Duodenal mucosa (tissue), 2 donors: ENCODE measurements around the gene JAG1.

Source experiments
- H3K27ac ChIP-seq: one replicate; pipeline ENCODE4 v1.7.0; 2013; ENCODE audit warnings: low read depth, low read length
- H3K27me3 ChIP-seq, 2 donors: one replicate each; pipeline ENCODE4 v1.7.0; 2013; ENCODE audit warnings: low read length in 2 of 2, control low read depth in 1 of 2; ENCODE audit not compliant: insufficient read depth in 2 of 2, control insufficient read depth in 1 of 2
- H3K36me3 ChIP-seq, 2 donors: one replicate each; pipeline ENCODE4 v1.7.0; 2013; ENCODE audit warnings: low read length in 2 of 2, control low read depth in 1 of 2; ENCODE audit not compliant: insufficient read depth in 2 of 2, control insufficient read depth in 1 of 2
- H3K4me1 ChIP-seq, 2 donors: one replicate each; pipeline ENCODE4 v1.7.0; 2013; ENCODE audit warnings: low read length in 2 of 2, control low read depth in 1 of 2; ENCODE audit not compliant: insufficient read depth in 2 of 2, control insufficient read depth in 1 of 2
- H3K4me3 ChIP-seq, 2 donors: one replicate each; pipeline ENCODE4 v1.7.0; 2013; ENCODE audit warnings: low read length in 2 of 2, low read depth in 1 of 2
- H3K9ac ChIP-seq, 2 donors: one replicate each; pipeline ENCODE4 v1.7.0; 2013; ENCODE audit warnings: low read length in 2 of 2, low read depth in 1 of 2
- H3K9me3 ChIP-seq, 2 donors: one replicate each; pipeline ENCODE4 v1.7.0; 2013; ENCODE audit warnings: low read length in 2 of 2, control low read depth in 1 of 2; ENCODE audit not compliant: control insufficient read depth in 1 of 2

Gene JAG1

DNA sequence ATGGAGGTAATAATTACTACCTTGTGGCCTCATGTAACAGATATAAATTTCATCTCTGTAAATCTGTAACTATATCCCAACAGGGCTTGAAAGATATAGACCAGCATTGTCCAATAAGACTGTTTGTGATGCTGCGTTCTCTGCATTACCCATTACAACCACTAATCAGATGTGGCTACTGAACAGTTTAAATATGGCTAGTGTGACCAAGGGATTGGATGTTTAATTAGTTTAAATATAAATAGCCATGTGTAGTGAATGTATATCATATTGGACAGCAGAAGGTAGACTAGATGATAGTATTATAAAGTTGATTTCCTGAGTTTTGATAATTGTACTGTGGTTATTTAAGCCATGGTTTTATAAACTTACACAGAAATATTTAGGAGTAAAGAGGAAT, 27.8 kb upstream of the JAG1 start:
- Histone ChIP-seq H3K36me3 (no peaks in the 10 kb centered on the region), H3K9ac (no peak overlapping the region), H3K4me1 (peaks cover 12 to 18% of the 10 kb centered on the region in 2 donors), H3K27ac (no peak overlapping the region), H3K4me3 (no peak overlapping the region), H3K9me3 (no peaks in the 10 kb centered on the region), H3K27me3 (no peaks in the 10 kb centered on the region)

DNA sequence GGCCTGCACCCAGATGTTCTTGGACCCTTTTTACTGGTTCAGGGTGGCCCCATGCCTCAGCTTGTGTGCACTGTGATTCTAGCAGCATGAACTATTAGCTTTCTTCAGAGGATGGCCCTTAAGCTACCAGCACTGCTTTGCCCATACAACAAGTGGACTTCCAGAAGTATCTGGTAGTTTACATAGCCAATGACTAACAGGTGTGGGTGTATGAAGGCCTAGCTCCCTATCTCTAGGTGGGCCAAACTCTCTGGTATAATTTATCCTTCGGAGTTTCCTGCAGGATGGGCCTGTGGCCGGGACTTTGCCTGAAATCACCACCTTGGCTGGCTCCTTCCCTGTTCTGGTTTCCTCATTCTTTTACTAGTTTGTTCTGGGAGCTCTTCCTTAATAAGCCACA, 26.1 kb upstream of the JAG1 start:
- no peak overlapping the region for H3K9ac ChIP-seq
- no peak overlapping the region for H3K4me3 ChIP-seq
- H3K36me3 ChIP-seq = no peaks in the 10 kb centered on the region
- peak overlapping the region; percentile 45 for H3K27ac ChIP-seq
- H3K9me3 ChIP-seq = no peaks in the 10 kb centered on the region
- peaks cover 12 to 18% of the 10 kb centered on the region in 2 donors for H3K4me1 ChIP-seq
- H3K27me3 ChIP-seq = no peaks in the 10 kb centered on the region

DNA sequence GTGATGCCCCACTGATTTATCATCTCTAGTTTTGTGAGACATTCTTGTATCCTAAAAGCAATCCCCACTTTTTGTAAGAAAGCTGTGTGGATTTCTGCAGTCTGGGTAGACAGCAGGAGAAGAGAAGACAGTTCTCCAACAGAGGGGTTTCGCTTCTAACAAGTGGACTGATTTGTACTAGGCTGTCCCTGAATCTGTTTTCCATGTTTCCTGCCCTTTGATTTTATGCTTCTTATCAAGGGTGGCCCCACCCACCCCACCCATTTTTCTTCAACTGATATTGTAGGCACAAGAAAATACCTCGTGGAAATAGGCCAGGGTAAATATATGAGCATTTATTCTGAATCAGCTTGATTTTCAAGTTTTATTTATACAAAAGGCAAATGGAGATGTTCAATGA, 25.7 kb upstream of the JAG1 start:
- no peaks in the 10 kb centered on the region for H3K27me3 ChIP-seq
- no peak overlapping the region for H3K27ac ChIP-seq
- H3K4me1 ChIP-seq = peaks cover 12 to 18% of the 10 kb centered on the region in 2 donors
- no peaks in the 10 kb centered on the region for H3K36me3 ChIP-seq
- H3K9me3 ChIP-seq = no peaks in the 10 kb centered on the region
- H3K9ac ChIP-seq = no peak overlapping the region
- no peak overlapping the region for H3K4me3 ChIP-seq

DNA sequence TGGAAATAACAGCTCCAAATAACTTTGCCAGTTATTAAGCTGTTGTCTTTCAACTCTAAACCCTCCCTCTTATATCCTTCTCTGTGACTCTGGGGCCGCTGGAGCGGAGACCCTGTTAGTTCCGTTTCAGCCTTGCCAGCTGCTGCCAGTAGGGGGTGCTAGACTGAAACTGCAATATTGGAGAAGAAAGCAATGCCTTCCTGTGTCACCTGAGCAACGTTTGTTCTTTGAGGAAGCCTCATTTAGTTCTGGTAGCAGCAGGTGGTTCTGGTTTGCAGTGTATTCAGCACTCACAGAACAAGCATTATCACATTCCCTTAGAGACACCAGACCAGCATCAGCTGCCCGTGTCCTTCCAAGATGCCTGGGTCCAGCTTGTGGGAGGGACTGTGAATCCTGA, 22.9 kb upstream of the JAG1 start:
- H3K9me3 ChIP-seq = no peaks in the 10 kb centered on the region
- no peaks in the 10 kb centered on the region for H3K27me3 ChIP-seq
- H3K27ac ChIP-seq = no peak overlapping the region
- peaks cover 12 to 18% of the 10 kb centered on the region in 2 donors for H3K4me1 ChIP-seq
- H3K9ac ChIP-seq = no peak overlapping the region
- no peak overlapping the region for H3K4me3 ChIP-seq
- H3K36me3 ChIP-seq = no peaks in the 10 kb centered on the region

DNA sequence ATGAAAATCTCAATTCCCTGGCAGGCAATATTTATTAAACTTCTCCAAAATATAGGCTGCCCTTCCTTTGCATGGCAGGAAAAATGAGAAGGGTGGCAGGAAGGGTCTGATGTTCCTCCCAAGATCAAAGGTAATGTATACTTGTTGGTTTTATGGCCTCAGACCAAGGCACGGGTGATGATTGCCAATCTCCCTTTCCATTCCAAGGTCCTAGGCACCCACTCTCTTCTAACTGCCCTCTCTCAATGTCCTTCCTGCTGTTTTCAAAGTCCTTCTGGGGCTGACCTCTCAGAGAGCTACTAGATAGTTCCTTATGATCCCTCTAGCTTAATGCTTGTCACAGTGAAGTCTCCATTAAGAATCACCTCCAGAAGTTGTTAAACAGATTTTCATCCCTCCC, 15.6 kb upstream of the JAG1 start:
- H3K4me3 ChIP-seq = no peak overlapping the region
- H3K9ac ChIP-seq = no peak overlapping the region
- no peaks in the 10 kb centered on the region for H3K27me3 ChIP-seq
- H3K36me3 ChIP-seq = no peaks in the 10 kb centered on the region
- H3K9me3 ChIP-seq = no peaks in the 10 kb centered on the region
- peaks cover 0 to 14% of the 10 kb centered on the region in 2 donors for H3K4me1 ChIP-seq
- no peak overlapping the region for H3K27ac ChIP-seq

DNA sequence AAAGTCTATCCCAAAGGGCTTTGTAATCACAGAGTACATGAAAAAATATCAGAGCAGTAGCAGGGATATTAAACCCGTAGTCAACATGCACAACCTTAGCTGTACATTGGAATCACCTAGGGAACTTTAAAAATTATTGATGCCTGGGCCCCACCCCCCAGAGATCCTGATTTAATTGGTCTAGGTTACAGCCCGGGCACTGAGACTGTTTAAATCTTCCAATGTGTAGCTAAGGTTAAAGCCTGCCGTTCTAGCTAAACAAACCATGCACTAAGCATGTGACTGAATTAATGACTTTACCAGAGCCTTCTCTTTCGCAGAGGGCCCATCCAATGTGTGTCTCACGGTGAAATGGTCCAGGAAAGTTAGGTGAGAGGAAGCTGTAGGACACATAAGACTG, 14.1 kb upstream of the JAG1 start:
- Histone ChIP-seq H3K27me3 (no peaks in the 10 kb centered on the region), H3K9me3 (no peaks in the 10 kb centered on the region), H3K9ac (no peak overlapping the region), H3K27ac (no peak overlapping the region), H3K36me3 (no peaks in the 10 kb centered on the region), H3K4me1 (peaks cover 0 to 14% of the 10 kb centered on the region in 2 donors), H3K4me3 (no peak overlapping the region)

DNA sequence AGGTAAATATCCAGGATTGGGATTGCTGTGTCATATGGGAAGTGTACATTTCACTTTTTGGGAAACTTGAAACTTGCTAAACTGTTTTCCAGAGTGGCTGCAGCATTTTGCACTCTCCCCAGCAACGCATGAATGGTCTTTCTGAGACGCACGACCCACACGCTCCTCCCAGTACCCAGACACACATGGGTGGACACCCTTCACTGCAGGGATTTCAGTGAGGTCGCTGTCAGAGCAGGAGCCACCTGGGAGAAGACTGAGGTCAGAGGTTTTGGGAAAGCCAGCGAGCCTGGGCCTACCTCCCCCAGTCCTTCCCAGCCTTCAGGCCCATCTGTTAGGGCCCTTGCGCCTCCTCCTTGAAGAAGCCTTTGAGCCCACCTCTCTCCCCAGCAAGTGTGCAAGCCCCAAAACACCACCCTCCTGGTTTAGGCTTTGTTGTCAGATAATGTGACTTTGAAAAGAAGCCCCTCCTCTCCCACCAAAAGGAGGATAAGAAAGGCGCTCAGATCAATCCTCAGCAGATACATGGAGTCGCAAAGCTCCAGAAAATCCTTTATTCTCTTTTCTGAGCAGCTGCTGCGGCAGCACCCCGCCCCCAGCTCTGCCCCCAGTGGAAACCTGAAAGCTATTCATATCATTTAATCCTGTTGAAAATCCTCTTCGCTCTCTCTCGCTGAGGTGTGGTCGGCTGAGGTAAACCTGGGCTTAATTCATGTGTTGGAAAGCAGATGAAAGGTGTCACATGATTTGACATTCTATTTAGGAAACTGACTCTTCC, 12.7 kb upstream of the JAG1 start:
- H3K27ac ChIP-seq = no peak overlapping the region
- no peaks in the 10 kb centered on the region for H3K27me3 ChIP-seq
- no peaks in the 10 kb centered on the region for H3K36me3 ChIP-seq
- H3K4me3 ChIP-seq = no peak overlapping the region
- no peak overlapping the region for H3K9ac ChIP-seq
- H3K4me1 ChIP-seq = peaks cover 0 to 14% of the 10 kb centered on the region in 2 donors
- H3K9me3 ChIP-seq = no peaks in the 10 kb centered on the region

DNA sequence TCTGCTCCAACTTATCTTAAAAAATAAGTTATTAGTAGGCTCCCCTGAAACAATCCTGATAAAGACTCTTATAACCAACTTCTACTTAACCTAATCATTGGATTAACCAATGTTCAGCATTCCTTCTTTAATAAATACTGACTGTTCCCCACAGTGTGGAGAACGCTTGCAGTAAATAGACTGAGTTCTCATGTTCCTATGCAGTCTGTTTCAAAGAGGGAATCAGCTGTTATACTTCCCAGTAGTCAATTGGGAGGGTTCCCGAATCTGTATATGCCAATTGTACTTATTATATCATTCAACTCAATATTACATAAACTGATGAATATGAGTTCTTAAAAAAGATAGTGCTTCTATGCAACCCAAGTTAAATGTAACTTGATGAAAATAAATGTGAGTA, 9.7 kb upstream of the JAG1 start:
- no peak overlapping the region for H3K9ac ChIP-seq
- no peaks in the 10 kb centered on the region for H3K27me3 ChIP-seq
- no peaks in the 10 kb centered on the region for H3K9me3 ChIP-seq
- no peaks in the 10 kb centered on the region for H3K4me1 ChIP-seq
- no peak overlapping the region for H3K4me3 ChIP-seq
- no peaks in the 10 kb centered on the region for H3K36me3 ChIP-seq
- no peak overlapping the region for H3K27ac ChIP-seq

DNA sequence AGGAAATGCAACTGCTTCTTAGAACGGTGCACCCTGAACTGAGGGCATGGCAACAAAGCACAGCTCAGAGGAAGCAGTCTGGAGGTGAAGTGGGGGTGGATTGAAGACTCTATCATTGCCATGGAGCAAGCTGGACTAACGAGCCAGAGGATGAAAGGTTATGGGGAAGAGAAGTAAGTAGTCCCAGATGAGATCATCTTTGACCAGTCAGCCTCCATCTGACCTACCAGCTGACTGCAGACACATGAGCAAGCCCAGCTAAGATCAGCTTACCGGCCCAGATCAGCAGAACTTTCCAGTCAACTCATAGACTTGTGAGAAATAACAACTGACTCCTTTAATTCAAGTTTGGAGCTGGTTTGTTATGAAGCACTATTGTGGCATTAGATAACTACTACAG, 9.1 kb upstream of the JAG1 start:
- Histone ChIP-seq H3K9me3 (no peaks in the 10 kb centered on the region), H3K27ac (no peak overlapping the region), H3K9ac (no peak overlapping the region), H3K4me3 (no peak overlapping the region), H3K36me3 (no peaks in the 10 kb centered on the region), H3K4me1 (no peaks in the 10 kb centered on the region), H3K27me3 (no peaks in the 10 kb centered on the region)

DNA sequence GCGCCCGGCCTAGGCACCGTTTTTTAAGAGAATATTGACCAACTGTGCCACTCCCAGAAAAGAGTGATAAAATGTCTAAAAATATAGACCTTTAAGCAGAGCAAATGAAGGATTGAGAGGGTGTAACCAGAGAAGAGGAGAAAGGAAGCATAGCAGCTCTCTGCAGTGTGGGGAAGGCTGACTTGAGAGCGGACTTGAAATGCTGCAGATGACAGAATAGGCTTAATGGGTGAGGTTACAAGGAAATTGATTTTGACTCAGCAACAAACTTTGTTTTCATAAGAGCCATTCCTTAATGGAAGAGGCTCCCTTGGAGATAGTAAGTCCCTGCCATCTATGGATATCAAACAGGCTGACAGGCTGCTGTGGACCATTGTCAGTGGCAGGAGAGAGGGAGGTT, 7.7 kb upstream of the JAG1 start:
- H3K36me3 ChIP-seq = no peaks in the 10 kb centered on the region
- no peaks in the 10 kb centered on the region for H3K4me1 ChIP-seq
- no peaks in the 10 kb centered on the region for H3K27me3 ChIP-seq
- no peaks in the 10 kb centered on the region for H3K9me3 ChIP-seq
- H3K4me3 ChIP-seq = no peak overlapping the region
- no peak overlapping the region for H3K9ac ChIP-seq
- no peak overlapping the region for H3K27ac ChIP-seq
